ENCODE data around the gene HDAC9.

Gene HDAC9

DNA sequence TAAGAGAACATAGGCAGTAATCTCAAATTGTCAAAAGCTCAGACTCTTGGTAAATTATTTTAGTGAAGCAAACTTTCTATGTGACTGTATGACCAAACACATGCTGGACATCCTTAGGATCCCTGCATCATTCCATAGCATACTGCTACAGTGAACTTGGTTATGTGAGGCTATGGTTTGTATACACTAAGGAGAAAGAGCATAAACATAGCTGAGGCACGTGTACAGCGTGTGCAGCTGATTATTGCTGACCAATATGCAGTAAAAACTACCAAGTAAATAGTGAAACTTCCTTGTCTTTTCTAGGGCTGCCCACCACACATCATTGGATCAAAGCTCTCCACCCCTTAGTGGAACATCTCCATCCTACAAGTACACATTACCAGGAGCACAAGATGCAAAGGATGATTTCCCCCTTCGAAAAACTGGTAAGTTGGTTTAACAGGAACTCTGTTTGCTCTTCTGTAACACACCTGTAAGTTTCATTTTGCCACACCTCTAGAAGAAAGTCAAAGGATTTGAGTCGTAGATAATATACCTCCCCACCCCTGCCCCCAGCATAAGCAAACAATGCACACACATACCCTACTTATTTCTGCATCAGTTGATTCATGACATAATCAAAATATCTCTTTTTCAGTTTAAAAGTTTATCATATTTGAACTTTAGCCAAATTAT is 98.2 kb downstream of the HDAC9 start:
- no peak for DNase-seq (ENCODE audit: low read depth)

GRCh38 chr7:18597754-18598153 is 102.2 kb downstream of the HDAC9 start:
- DNase-seq (ENCODE audit: low read depth), result no peak

DNA sequence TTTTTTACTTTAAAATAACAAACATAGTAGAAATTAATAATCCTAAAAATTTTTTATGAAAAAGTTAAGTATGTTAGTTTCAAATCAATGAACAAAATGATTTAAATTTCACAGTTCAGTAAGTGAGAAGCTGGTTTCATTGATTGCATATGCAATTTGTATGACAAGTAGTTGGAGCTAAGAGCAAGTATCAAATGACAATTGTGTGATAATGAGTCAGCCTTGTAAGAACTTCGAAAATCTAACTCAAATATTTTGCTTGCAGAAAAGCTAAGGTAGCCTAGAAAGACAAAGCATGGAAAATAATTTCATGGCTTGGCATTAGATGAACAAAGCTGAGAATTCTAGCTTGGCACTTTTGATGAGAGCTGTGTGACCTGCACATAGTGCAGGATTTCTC is 111.5 kb downstream of the HDAC9 start:
- DNase-seq (ENCODE audit: low read depth), result no peak

DNA sequence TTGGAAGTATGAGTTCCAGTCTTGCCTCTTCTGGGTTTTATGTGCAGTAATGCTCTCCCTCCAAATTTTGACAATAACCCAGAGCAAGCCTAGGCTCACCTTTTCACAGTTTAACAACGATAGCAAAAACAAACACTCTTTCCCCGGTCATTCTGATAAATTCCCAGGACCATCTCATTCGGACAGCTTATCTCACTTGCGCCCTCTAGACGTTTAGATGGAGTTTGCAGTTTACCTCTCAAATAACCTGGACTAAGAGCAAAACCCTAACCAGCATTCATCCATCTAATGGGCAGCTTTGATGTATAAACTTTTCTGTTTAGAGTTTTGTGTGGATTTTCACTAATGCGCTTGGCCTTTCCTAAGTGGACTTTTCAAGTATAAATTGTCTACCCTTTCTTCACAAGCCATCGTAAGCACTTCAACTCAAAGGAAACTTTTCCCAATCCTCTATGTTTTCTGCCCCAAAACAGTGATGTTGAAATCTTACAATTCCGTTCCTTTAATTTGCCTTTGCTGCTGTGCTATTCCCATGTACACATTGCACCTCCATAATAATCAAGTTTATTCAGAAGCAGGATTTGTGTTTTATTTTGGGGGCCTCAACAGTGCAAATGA is 114.9 kb downstream of the HDAC9 start:
- DNase-seq (ENCODE audit: low read depth), result no peak

DNA sequence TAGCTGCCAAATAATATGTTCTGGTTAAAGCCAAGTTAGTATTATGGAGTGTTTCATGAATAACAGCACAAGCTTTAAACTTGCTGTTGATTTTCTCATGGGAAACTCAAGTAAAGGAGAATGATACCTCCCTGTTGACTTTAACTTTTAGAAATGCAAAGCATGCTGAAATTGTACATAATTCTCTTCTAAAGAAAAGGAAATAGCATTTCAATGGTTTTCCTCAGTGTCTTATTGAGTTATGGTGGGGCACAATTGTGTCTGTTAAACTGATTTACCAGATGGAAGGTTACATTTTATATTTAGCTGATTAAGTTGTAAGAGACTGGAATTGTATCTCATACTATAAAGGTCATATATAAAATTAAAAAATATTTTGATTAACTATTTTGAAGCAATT is 119.3 kb downstream of the HDAC9 start:
- DNase-seq (ENCODE audit: low read depth), result no peak

- no peak for DNase-seq (ENCODE audit: low read depth)
Measured at GRCh38 chr7:18619311-18619710, 123.8 kb downstream of the HDAC9 start.

- no peak for DNase-seq (ENCODE audit: low read depth)
Measured at GRCh38 chr7:18623389-18623788, 127.8 kb downstream of the HDAC9 start.

- no peak for DNase-seq (ENCODE audit: low read depth)
Measured at GRCh38 chr7:18624459-18624858, 128.9 kb downstream of the HDAC9 start.

DNA sequence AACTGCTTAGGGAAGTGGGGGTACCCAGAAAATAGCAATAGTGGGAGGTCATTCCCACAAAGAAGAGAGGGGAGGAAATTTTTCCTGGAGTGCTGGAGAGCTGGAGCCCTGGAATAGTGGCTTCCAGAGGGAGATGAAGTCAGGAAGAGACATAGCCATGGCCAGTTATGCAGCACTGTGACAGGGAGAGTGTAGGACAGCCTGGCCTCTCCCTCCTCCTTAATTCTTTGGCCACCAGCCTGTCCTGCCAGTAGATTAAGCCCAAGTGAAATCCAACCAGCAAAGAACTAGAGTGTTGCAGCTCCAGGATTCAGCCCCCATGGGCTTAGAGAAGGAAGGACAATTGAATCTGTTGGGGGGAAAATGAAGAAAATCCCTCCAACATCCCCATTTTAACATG is 130.5 kb downstream of the HDAC9 start:
- DNase-seq (ENCODE audit: low read depth), result no peak

GRCh38 chr7:18626717-18627116 is 131.2 kb downstream of the HDAC9 start:
- no peak for DNase-seq (ENCODE audit: low read depth)

- no peak for DNase-seq (ENCODE audit: low read depth)
Measured at GRCh38 chr7:18637516-18637915, 142.0 kb downstream of the HDAC9 start.

DNA sequence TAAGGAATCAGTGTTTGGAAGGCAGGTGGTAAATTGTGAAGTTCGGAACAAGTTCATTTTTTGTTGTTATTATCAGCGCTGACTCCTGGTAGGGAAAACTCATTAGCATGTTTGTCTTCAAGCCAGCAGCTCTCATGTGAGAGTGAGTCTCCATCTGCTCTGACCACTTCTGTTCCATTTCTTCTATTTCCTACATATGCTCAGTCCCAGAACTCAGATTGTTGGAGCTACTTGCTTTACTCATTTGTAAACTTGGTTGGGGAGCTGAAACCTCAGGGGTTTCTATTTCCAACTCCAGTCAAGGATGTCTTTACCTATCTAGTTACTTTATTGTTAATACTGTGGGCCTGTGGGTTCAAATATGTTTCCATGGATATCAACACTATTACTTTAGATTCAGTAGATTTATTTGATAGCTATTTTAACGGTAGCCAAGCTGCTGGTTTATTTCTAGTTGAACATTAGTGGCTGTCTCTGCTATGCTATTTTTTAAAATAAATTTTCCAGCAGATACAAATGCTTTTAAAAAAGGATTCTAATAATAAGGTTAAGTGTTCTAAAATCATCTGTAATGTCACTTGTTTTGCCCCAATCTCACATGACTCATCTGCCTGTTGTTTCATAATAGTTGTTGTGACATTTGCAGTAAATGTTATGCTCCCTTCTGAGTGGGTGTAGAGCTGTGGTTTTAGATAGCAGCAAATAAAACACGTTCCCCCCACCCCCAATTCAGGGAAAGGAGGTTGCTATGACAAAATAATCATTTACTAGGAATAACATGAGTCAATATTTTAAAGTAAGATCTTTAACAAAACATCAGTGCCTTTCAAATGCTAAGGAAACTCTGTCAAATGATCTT is 143.3 kb downstream of the HDAC9 start:
- no peak for DNase-seq (ENCODE audit: low read depth)

GRCh38 chr7:18639711-18640110 is 144.2 kb downstream of the HDAC9 start:
- no peak for DNase-seq (ENCODE audit: low read depth)

DNA sequence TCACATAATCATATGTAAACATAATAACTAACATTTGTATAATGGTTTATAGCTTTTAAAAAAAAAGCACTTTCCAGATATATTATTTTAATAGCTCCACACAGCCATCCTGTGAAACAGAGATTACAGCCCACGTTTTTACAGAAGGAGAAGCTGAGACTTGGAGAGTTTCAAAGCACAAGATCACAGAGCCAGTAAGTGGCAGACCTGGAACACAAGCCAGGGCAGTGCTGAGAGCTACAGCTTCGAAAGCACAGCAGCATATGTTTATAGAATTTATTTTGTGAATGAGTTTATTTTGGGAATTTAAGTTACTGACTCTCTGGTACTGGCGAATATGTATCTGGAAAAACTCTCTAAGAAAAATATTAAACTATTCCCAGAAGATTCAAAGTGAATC is 149.4 kb downstream of the HDAC9 start:
- no peak for DNase-seq (ENCODE audit: low read depth)

- DNase-seq (ENCODE audit: low read depth), result no peak
Measured at GRCh38 chr7:18647582-18647981, 152.0 kb downstream of the HDAC9 start.

- DNase-seq (ENCODE audit: low read depth), result no peak
Measured at GRCh38 chr7:18648849-18649758, 153.6 kb downstream of the HDAC9 start.

DNA sequence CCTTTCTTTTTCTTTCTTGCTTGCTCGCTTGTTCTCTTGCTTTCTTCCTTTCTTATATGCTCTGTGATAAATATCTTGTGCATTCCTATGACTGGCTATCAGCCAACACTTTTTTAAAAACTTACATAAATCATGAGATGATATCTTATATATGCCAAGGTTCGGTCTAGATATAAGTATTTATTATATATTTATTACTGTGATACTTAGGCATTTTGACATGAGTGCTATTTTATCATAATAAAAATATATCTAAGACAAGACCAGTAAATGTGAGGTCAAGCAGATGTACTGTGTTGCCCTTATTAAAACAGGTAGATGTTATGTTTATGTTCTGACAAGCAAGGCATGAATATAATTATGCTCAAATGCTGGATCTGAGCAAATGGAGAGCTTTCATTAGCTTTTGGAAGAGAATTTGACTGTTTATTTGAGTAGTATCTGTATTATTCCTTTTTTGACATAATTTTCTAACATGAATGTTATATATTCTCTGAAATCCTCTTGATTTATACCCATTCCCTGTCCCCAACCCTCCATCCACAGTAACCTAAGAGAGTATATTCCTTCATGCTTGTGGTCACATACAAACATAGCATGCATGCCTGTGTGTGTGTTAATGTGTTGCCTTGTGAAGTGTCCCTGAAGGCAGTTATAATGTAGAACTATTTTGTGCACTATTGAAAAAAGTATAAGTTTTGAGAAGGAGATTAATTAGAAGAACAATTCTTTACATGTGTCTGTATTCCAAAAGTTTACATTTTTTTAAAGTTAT is 158.0 kb downstream of the HDAC9 start:
- DNase-seq (ENCODE audit: low read depth), result no peak

DNA sequence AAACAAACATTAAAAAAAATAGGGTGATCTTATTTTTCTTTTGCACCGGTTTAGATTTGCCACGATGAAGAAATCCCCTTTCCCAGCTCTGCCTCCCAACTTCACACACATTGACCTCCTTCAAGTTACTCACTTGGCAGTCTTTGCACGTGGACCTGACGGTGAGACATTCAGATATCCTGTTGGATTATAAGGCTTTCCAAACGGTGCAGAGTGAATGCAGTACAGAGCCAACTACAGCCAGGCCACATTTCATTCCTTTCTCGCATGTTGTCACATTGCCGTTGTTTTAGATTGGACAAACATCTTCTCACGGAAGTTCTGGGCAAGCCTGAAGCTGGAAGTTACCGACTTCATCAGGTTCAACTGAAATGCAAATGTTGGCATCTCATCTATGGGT is 159.2 kb downstream of the HDAC9 start:
- no peak for DNase-seq (ENCODE audit: low read depth)

GRCh38 chr7:18655506-18655905 is 160.0 kb downstream of the HDAC9 start:
- DNase-seq (ENCODE audit: low read depth), result no peak

DNA sequence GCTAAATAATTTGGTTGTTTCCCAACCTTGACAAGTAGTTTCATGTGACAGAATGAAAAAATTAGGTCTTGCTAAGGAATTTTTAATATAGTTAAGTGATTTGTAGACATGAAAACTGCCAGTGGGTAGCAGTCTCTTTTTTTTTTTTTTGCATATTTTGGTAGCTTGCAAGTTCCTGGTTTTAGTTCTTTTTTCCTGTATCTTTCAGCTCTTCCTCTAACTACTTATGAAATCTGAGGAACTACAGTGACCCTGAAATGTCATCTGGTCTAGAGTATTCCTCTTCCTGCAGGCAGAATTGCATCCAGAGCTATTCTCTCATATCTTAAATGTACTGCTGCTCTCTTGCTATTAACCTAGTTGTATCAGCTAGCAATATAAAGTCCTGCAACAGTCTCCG is 160.4 kb downstream of the HDAC9 start:
- DNase-seq (ENCODE audit: low read depth), result no peak

DNA sequence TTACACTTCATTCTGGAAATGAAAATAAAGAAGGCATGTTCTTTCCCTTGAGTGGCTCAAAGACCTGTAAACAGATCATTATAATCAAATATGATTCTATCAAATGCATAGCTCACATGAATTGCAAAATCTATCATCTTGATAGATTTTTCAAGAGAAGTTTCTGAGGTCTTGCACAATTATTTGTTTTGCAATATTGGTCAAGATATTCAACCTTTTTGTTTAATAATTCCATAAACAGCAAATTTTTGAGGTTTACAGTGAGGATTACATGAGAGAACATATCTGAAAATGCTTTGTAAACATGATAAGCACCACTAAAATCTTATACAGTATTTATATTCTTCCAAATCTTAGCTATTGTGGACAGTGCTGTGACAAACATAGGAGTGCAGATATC is 160.8 kb downstream of the HDAC9 start:
- no peak for DNase-seq (ENCODE audit: low read depth)
